Tibial nerve (tissue), 4 donors: Measurements from ENCODE around the gene C1orf35.

ENCODE experiments used
- EP300 ChIP-seq, 2 donors: sonication (generic); formaldehyde crosslinking; IDR thresholded peaks; one replicate each; pipeline ENCODE4 v1.6.1; 2017; ENCODE audit warnings: antibody characterized with exemption in 2 of 2, mild to moderate bottlenecking in 1 of 2
- POLR2A ChIP-seq, 2 donors: fragments of 450-650 bp; IDR thresholded peaks; one replicate each; pipeline ENCODE4 v1.6.1; 2017; ENCODE audit warnings: antibody characterized with exemption in 2 of 2, mild to moderate bottlenecking in 2 of 2, moderate library complexity in 2 of 2
- TF ChIP-seq, protein P1 (sequence below), 5 experiments: fragments of 200-600 bp in 3 of 5; fragments of 450-650 bp in 2 of 5; sonication (generic) in 3 of 5; IDR thresholded peaks; one replicate each; pipeline ENCODE4 v1.5.1; 2016 to 2019; ENCODE audit warnings: antibody characterized with exemption in 5 of 5, mild to moderate bottlenecking in 3 of 5, moderate library complexity in 2 of 5

- TF ChIP-seq POLR2A (IDR thresholded peaks at IDR 0.05) (no peak), EP300 (IDR thresholded peaks at IDR 0.05) (peak in 1 of 2 donors; percentile 46)
- TF ChIP-seq, protein P1, sequence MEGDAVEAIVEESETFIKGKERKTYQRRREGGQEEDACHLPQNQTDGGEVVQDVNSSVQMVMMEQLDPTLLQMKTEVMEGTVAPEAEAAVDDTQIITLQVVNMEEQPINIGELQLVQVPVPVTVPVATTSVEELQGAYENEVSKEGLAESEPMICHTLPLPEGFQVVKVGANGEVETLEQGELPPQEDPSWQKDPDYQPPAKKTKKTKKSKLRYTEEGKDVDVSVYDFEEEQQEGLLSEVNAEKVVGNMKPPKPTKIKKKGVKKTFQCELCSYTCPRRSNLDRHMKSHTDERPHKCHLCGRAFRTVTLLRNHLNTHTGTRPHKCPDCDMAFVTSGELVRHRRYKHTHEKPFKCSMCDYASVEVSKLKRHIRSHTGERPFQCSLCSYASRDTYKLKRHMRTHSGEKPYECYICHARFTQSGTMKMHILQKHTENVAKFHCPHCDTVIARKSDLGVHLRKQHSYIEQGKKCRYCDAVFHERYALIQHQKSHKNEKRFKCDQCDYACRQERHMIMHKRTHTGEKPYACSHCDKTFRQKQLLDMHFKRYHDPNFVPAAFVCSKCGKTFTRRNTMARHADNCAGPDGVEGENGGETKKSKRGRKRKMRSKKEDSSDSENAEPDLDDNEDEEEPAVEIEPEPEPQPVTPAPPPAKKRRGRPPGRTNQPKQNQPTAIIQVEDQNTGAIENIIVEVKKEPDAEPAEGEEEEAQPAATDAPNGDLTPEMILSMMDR (IDR thresholded peaks at IDR 0.05), result no peak
These were observed 15.3 kb downstream of the C1orf35 start for GRCh38 chr1:228087771-228088251.
